ENCODE results near the gene FTCDNL1.

FTCDNL1 gene

GRCh38 chr2:199778655-199779054 is 72.3 kb downstream of the FTCDNL1 start:
- DNase-seq = no peak

GRCh38 chr2:199777916-199778315 is 73.1 kb downstream of the FTCDNL1 start:
- DNase-seq = no peak

- DNase-seq = no peak
Measured at GRCh38 chr2:199777315-199777714, 73.7 kb downstream of the FTCDNL1 start.

- no peak for DNase-seq
Measured at GRCh38 chr2:199775267-199775666, 75.7 kb downstream of the FTCDNL1 start.

GRCh38 chr2:199772035-199772976 is 78.7 kb downstream of the FTCDNL1 start:
- DNase-seq = no peak

- no peak for DNase-seq
Measured at GRCh38 chr2:199770716-199771115, 80.3 kb downstream of the FTCDNL1 start.

- no peak for DNase-seq
Measured at GRCh38 chr2:199765646-199766045, 85.3 kb downstream of the FTCDNL1 start.

GRCh38 chr2:199764273-199764800 is 86.7 kb downstream of the FTCDNL1 start:
- no peak for DNase-seq

- DNase-seq = no peak
Measured at GRCh38 chr2:199762963-199763362, 88.0 kb downstream of the FTCDNL1 start.

GRCh38 chr2:199760574-199760973 is 90.4 kb downstream of the FTCDNL1 start:
- DNase-seq = no peak

GRCh38 chr2:199757233-199757870 is 93.6 kb downstream of the FTCDNL1 start:
- peak; percentile 60 for DNase-seq

- no peak for DNase-seq
Measured at GRCh38 chr2:199756743-199757142, 94.2 kb downstream of the FTCDNL1 start.

GRCh38 chr2:199756211-199756610 is 94.8 kb downstream of the FTCDNL1 start:
- no peak for DNase-seq

- DNase-seq = no peak
Measured at GRCh38 chr2:199754766-199755165, 96.2 kb downstream of the FTCDNL1 start.

GRCh38 chr2:199751492-199752120 is 99.4 kb downstream of the FTCDNL1 start:
- no peak for DNase-seq

- DNase-seq = no peak
Measured at GRCh38 chr2:199749571-199749970, 101.4 kb downstream of the FTCDNL1 start.

- no peak for DNase-seq
Measured at GRCh38 chr2:199744724-199745123, 106.3 kb downstream of the FTCDNL1 start.

- DNase-seq = no peak
Measured at GRCh38 chr2:199744260-199744659, 106.7 kb downstream of the FTCDNL1 start.

- DNase-seq = no peak
Measured at GRCh38 chr2:199743415-199744120, 107.4 kb downstream of the FTCDNL1 start.

GRCh38 chr2:199742884-199743283 is 108.1 kb downstream of the FTCDNL1 start:
- DNase-seq = no peak

GRCh38 chr2:199740111-199740428 is 110.9 kb downstream of the FTCDNL1 start:
- no peak for DNase-seq

GRCh38 chr2:199739413-199740110 is 111.4 kb downstream of the FTCDNL1 start:
- DNase-seq = peak; percentile 71
